ENCODE measurements around the gene PIK3R4.

- no peak for TF ChIP-seq CTCF (conservative IDR thresholded peaks at IDR 0.05 in 1 of 2, IDR thresholded peaks at IDR 0.05 in 1 of 2; ENCODE audit: extremely low read depth in 1 of 2, insufficient read depth in 1 of 2, low read depth in 1 of 2, low read length in 2 of 2)
- no peak for TF ChIP-seq EZH2 (IDR thresholded peaks at IDR 0.05; ENCODE audit: borderline replicate concordance, low read length)
Observed at GRCh38 chr3:130700541-130700940, 46.1 kb downstream of the PIK3R4 start.

All from mammary epithelial cell (primary cell).